DND-41 (cell line): ENCODE data around the gene ADSS1.

ENCODE experiments used
- CTCF ChIP-seq: IDR thresholded peaks from 2 replicates; pipeline ENCODE4 v1.5.1; 2012; ENCODE audit warnings: borderline replicate concordance, low read length, moderate library complexity, mild to moderate bottlenecking; ENCODE audit not compliant: poor library complexity, severe bottlenecking; ENCODE audit errors: extremely low read depth
- EZH2 ChIP-seq: IDR thresholded peaks from 3 replicates; pipeline ENCODE4 v1.6.1; 2012; ENCODE audit warnings: borderline replicate concordance, low read depth, mild to moderate bottlenecking, moderate library complexity, low read length, inconsistent platforms; ENCODE audit not compliant: severe bottlenecking

- no peak for TF ChIP-seq CTCF
- TF ChIP-seq EZH2: no peak
These were observed 28.9 kb upstream of the ADSS1 start for GRCh38 chr14:104694991-104695659.
